ENCODE measurements around the gene BMP7. TPM values are rescaled to one million over a fixed set of nuclear protein-coding genes. Genes with fewer than 3 reads are reported as not detected.

Gene BMP7
- total RNA-seq, 1 donor from 2014 or later = not detected

- Histone ChIP-seq H3K27me3 (ENCODE audit: control insufficient read depth, insufficient read depth, low read length) (no peaks in the 10 kb centered on the region), H3K36me3 (ENCODE audit: control insufficient read depth, insufficient read depth, low read length) (no peaks in the 10 kb centered on the region), H3K4me3 (ENCODE audit: low read depth, low read length) (no peak overlapping the region)
- TF ChIP-seq CTCF (IDR thresholded peaks at IDR 0.05; ENCODE audit: insufficient read depth, low read length, severe bottlenecking) = no peak
- DNase-seq (ENCODE audit: low read depth) (no peak), FAIRE-seq (no peak)
Measured at GRCh38 chr20:57177636-57178280, 88.7 kb downstream of the BMP7 start.

- H3K27me3 ChIP-seq (ENCODE audit: control insufficient read depth, insufficient read depth, low read length) = no peaks in the 10 kb centered on the region
- no peak for TF ChIP-seq CTCF (IDR thresholded peaks at IDR 0.05; ENCODE audit: insufficient read depth, low read length, severe bottlenecking)
- FAIRE-seq (no peak), DNase-seq (ENCODE audit: low read depth) (no peak)
- no peaks in the 10 kb centered on the region for H3K36me3 ChIP-seq (ENCODE audit: control insufficient read depth, insufficient read depth, low read length)
- no peak overlapping the region for H3K4me3 ChIP-seq (ENCODE audit: low read depth, low read length)
Measured at GRCh38 chr20:57176842-57177241, 89.6 kb downstream of the BMP7 start.

- Histone ChIP-seq H3K4me3 (ENCODE audit: low read depth, low read length) (no peak overlapping the region), H3K36me3 (ENCODE audit: control insufficient read depth, insufficient read depth, low read length) (no peaks in the 10 kb centered on the region), H3K27me3 (ENCODE audit: control insufficient read depth, insufficient read depth, low read length) (no peaks in the 10 kb centered on the region)
- no peak for TF ChIP-seq CTCF (IDR thresholded peaks at IDR 0.05; ENCODE audit: insufficient read depth, low read length, severe bottlenecking)
- DNase-seq (ENCODE audit: low read depth) = no peak
- FAIRE-seq = no peak
Measured at GRCh38 chr20:57175397-57176010, 90.9 kb downstream of the BMP7 start.

GRCh38 chr20:57174737-57175136, 91.7 kb downstream of the BMP7 start:
- no peak for TF ChIP-seq CTCF (IDR thresholded peaks at IDR 0.05; ENCODE audit: insufficient read depth, low read length, severe bottlenecking)
- no peaks in the 10 kb centered on the region for H3K27me3 ChIP-seq (ENCODE audit: control insufficient read depth, insufficient read depth, low read length)
- DNase-seq (ENCODE audit: low read depth) (no peak), FAIRE-seq (no peak)
- H3K36me3 ChIP-seq (ENCODE audit: control insufficient read depth, insufficient read depth, low read length) = no peaks in the 10 kb centered on the region
- no peak overlapping the region for H3K4me3 ChIP-seq (ENCODE audit: low read depth, low read length)

- FAIRE-seq (no peak), DNase-seq (ENCODE audit: low read depth) (no peak)
- no peaks in the 10 kb centered on the region for H3K27me3 ChIP-seq (ENCODE audit: control insufficient read depth, insufficient read depth, low read length)
- no peak overlapping the region for H3K4me3 ChIP-seq (ENCODE audit: low read depth, low read length)
- H3K36me3 ChIP-seq (ENCODE audit: control insufficient read depth, insufficient read depth, low read length) = no peaks in the 10 kb centered on the region
- no peak for TF ChIP-seq CTCF (IDR thresholded peaks at IDR 0.05; ENCODE audit: insufficient read depth, low read length, severe bottlenecking)
Measured at GRCh38 chr20:57173986-57174385, 92.5 kb downstream of the BMP7 start.

GRCh38 chr20:57173041-57173440, 93.4 kb downstream of the BMP7 start:
- H3K27me3 ChIP-seq (ENCODE audit: control insufficient read depth, insufficient read depth, low read length) = no peaks in the 10 kb centered on the region
- no peaks in the 10 kb centered on the region for H3K36me3 ChIP-seq (ENCODE audit: control insufficient read depth, insufficient read depth, low read length)
- H3K4me3 ChIP-seq (ENCODE audit: low read depth, low read length) = no peak overlapping the region
- DNase-seq (ENCODE audit: low read depth) (no peak), FAIRE-seq (no peak)
- no peak for TF ChIP-seq CTCF (IDR thresholded peaks at IDR 0.05; ENCODE audit: insufficient read depth, low read length, severe bottlenecking)

Measured in bronchial epithelial cell (primary cell).